ENCODE results near the gene PARD3.

The PARD3 gene

DNA sequence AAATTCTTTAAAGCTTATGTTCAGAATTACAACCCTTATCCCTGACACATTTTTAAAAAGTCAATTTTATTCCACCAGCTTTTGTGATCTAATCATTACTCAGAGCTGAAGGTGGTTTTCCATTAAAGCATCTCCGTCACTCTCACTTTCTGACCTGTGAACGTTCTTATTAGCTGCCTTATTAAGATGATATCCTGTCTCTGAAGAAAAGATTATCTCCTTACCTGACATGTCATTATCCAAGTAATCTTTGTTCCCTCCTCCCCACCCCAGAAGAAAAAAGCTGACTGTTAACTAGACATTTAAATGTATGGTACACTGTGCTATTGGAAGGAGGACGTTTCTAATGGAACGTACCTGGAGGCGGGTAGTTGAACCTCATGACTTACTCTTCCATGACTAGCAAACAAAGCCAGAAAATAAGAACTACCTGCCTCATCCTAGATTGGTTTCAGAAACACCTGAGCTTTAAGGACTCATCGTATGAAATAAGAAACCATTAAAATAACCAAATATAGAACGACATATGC, 708.7 kb downstream of the PARD3 start:
- TF ChIP-seq, protein P1, sequence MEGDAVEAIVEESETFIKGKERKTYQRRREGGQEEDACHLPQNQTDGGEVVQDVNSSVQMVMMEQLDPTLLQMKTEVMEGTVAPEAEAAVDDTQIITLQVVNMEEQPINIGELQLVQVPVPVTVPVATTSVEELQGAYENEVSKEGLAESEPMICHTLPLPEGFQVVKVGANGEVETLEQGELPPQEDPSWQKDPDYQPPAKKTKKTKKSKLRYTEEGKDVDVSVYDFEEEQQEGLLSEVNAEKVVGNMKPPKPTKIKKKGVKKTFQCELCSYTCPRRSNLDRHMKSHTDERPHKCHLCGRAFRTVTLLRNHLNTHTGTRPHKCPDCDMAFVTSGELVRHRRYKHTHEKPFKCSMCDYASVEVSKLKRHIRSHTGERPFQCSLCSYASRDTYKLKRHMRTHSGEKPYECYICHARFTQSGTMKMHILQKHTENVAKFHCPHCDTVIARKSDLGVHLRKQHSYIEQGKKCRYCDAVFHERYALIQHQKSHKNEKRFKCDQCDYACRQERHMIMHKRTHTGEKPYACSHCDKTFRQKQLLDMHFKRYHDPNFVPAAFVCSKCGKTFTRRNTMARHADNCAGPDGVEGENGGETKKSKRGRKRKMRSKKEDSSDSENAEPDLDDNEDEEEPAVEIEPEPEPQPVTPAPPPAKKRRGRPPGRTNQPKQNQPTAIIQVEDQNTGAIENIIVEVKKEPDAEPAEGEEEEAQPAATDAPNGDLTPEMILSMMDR (IDR thresholded peaks at IDR 0.05; ENCODE audit: control insufficient read depth, extremely low read depth, insufficient read depth): no peak
- no peak for DNase-seq (ENCODE audit: low read depth)
- H3K4me3 ChIP-seq (ENCODE audit: low read depth, low read length): no peak overlapping the region

DNA sequence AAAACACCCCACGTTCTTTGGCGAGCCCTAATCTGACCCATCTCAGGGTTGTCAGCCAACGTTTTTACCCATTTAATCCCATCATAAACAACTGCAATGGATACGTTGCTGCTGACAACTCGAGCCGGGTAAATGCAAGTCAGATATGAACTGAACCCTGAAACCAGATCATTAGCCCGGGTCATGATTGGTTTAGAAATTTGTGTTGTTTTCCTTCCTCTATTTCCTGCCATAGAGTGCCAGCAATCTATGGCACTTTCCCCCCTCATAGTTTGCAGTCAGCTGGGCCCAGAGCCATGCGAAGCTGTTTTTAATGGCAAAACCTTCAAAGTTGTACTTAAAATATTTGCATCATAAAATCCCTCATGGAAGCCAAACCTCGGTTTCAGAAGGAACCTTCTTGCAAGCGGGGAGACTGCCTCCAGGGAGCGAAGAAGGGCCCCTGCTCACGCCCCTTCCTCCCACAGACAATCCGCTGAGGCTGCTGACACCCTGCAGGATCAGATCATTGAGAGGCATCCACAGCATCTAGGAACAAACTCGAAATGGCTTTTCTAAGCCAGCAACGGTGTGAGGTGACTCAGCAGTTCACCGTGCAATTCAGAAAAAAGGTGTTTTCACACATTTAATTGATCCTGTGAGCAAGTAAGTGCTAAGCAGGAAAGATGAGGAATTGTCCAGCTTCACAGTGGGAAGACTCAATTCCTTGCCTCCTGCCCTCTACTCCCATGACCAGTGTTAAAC, 710.1 kb downstream of the PARD3 start:
- no peak for DNase-seq (ENCODE audit: low read depth)
- TF ChIP-seq, protein P1 (IDR thresholded peaks at IDR 0.05; ENCODE audit: control insufficient read depth, extremely low read depth, insufficient read depth): no peak
- no peak overlapping the region for H3K4me3 ChIP-seq (ENCODE audit: low read depth, low read length)

DNA sequence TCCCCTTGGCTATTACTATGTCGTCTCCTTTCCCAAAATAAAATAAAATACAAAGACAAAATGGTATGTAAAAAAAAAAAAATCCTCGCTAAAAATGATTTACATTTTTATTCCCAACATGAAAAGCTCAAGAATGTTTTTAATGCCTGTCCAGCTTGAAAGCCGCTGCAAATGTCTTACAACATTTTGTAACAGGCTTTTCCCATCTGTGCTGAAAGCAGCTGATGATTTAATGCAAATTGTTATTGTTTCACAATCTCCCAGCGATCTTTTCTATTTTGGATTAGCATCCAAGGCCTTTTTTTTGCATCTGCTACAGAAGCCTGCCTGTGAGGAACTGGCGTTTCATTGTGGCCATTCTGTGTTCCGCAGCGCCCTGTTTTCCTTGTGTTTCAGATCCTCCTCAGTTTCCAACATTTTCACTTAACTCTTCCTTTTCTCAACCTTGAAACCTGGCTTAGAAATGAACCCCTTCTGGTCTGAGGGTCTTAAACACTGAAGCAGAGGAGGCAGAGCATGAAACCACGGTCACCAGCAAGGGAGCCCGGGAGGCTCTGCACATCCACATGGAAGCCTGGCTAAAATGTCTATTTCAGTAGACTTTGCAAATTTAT, 712.1 kb downstream of the PARD3 start:
- DNase-seq (ENCODE audit: low read depth): no peak

DNA sequence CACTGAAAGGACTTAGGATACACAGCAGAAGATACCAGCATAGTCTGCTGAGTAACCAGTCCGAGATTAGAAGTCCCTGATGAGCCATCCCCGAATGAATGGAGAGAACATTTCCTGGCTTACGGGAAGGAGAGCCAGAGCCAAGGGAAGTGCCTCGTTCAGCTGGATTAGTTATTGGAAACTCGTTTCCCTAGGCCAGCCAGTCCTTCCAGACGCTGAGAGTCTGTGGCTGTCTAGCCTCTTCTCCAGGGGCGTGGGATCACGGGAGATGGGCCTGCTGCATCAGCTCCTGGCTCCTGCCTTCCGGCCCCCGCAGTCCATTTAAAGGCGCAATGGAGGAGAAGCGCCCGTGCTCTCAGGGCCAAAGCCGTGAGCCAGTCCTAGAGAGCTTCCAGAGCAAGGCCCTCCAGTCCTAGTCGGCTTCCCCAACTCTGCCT, 712.8 kb downstream of the PARD3 start:
- TF ChIP-seq, protein P1 (IDR thresholded peaks at IDR 0.05; ENCODE audit: control insufficient read depth, extremely low read depth, insufficient read depth): no peak
- DNase-seq (ENCODE audit: low read depth): no peak
- no peak overlapping the region for H3K4me3 ChIP-seq (ENCODE audit: low read depth, low read length)

More for the DNA sequence above, 712.1 kb downstream of the PARD3 start:
- H3K4me3 ChIP-seq (ENCODE audit: low read depth, low read length): no peak overlapping the region
- TF ChIP-seq, protein P1 (IDR thresholded peaks at IDR 0.05; ENCODE audit: control insufficient read depth, extremely low read depth, insufficient read depth): no peak

DNA sequence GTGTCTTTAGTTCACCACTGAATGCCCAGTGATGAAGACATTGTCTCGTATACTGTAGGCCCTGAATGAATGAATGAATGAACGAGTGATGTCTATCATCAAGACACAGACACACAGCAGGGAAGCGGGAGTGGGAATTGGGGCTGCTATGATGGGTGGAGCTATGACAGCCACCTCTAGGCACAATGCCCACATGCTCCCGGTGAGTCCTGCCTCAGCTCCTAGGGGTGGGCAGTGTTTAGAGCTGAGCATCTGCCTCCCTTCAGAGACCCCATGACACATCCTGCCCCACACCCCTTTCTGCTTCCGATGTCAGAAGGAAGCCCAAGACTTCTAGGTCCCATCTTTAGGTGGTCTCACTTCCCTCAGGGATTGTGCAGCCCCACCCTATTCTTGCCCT, 714.1 kb downstream of the PARD3 start:
- DNase-seq (ENCODE audit: low read depth): no peak
- TF ChIP-seq, protein P1 (IDR thresholded peaks at IDR 0.05; ENCODE audit: control insufficient read depth, extremely low read depth, insufficient read depth): no peak
- no peak overlapping the region for H3K4me3 ChIP-seq (ENCODE audit: low read depth, low read length)

DNA sequence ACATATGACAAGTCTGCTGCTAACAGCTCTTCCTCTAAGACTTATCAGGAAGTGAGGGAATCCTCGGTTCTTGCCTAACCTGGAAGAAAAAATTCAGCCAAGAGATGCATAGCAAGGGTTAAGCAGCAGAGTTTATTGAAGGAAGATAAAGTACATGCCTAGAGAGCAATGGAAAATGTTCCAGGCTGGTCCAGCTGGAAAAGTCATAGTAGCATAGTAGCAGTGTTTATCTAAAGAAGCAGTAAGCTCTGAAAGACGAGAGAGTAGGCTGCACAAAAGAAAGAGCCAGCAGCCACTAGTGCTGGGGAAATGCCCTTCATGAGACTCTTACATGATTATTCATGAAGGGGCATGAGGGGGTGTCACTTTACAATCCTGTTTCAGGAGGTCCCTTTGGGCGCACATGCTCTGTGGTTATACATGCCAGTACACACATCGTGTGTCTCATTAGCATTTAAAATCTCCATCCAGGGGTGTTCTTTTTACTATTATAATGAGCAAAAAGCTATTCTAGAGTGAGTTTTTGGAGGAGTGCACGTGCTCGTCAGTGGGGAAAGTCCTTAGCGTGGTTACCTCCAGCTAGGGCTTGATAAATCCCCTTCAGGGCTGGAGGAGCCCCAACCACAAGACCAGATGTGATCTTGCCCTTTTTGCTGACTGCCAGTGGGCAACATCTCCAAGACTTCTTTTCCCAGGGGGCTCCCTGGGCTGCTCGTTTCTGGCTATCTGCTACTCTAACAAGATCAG, 716.1 kb downstream of the PARD3 start:
- no peak overlapping the region for H3K4me3 ChIP-seq (ENCODE audit: low read depth, low read length)
- no peak for DNase-seq (ENCODE audit: low read depth)
- TF ChIP-seq, protein P1 (IDR thresholded peaks at IDR 0.05; ENCODE audit: control insufficient read depth, extremely low read depth, insufficient read depth): no peak
